GM21576 (cell line): Measurements from ENCODE around the gene GMPS.
A peak's percentile ranks its signal among the peaks of the same experiment; 100 is the strongest.
"Not testable (repeated sequence)": the region's sequence is repeated elsewhere in the genome, so short reads cannot be mapped to it uniquely, and the experiment has no call there.

ENCODE experiments used
- ATAC-seq: cut with Tn5 transposase; IDR thresholded peaks from one replicate; pipeline ENCODE4 v1.9.1; 2021; ENCODE audit warnings: mild to moderate bottlenecking, moderate library complexity; ENCODE audit not compliant: unreplicated experiment

GMPS gene

GRCh38 chr3:155938409-155938808 is 68.0 kb downstream of the GMPS start:
- no peak for ATAC-seq

GRCh38 chr3:155941354-155941753 is 70.9 kb downstream of the GMPS start:
- ATAC-seq, result no peak

- ATAC-seq, result no peak
Measured at GRCh38 chr3:155944081-155944480, 73.6 kb downstream of the GMPS start.

- ATAC-seq, result no peak
Measured at GRCh38 chr3:155946178-155946577, 75.7 kb downstream of the GMPS start.

- ATAC-seq, result no peak
Measured at GRCh38 chr3:155948476-155948875, 78.0 kb downstream of the GMPS start.

GRCh38 chr3:155949453-155950217 is 79.2 kb downstream of the GMPS start:
- no peak for ATAC-seq

GRCh38 chr3:155956508-155957411 is 86.3 kb downstream of the GMPS start:
- ATAC-seq, result no peak

- ATAC-seq, result no peak
Measured at GRCh38 chr3:155957412-155957880, 87.0 kb downstream of the GMPS start.

- ATAC-seq, result no peak
Measured at GRCh38 chr3:155958676-155959075, 88.2 kb downstream of the GMPS start.

- ATAC-seq, result no peak
Measured at GRCh38 chr3:155960060-155960459, 89.6 kb downstream of the GMPS start.

GRCh38 chr3:155961044-155961443 is 90.6 kb downstream of the GMPS start:
- ATAC-seq, result not testable (repeated sequence)

- no peak for ATAC-seq
Measured at GRCh38 chr3:155963570-155963969, 93.1 kb downstream of the GMPS start.

- ATAC-seq, result no peak
Measured at GRCh38 chr3:155970398-155970797, 99.9 kb downstream of the GMPS start.

GRCh38 chr3:155972885-155973584 is 102.6 kb downstream of the GMPS start:
- ATAC-seq, result peak; percentile 65

- ATAC-seq, result no peak
Measured at GRCh38 chr3:155978324-155978723, 107.9 kb downstream of the GMPS start.

GRCh38 chr3:155979746-155980145 is 109.3 kb downstream of the GMPS start:
- ATAC-seq, result no peak

- no peak for ATAC-seq
Measured at GRCh38 chr3:155981669-155982068, 111.2 kb downstream of the GMPS start.

GRCh38 chr3:155983834-155984474 is 113.5 kb downstream of the GMPS start:
- ATAC-seq, result no peak

- no peak for ATAC-seq
Measured at GRCh38 chr3:155984791-155985417, 114.5 kb downstream of the GMPS start.

GRCh38 chr3:155989536-155989935 is 119.1 kb downstream of the GMPS start:
- ATAC-seq, result no peak
